Measurements from ENCODE around the gene HOXD4. TPM values are rescaled to one million over a fixed set of nuclear protein-coding genes. Genes with fewer than 3 reads are reported as not detected.
A peak's percentile ranks its signal among the peaks of the same experiment; 100 is the strongest.

The HOXD4 gene
- total RNA-seq, 2 experiments from 2014 or later = not detected

- no peak overlapping the region for H3K27ac ChIP-seq (ENCODE audit: low read depth in 1 of 2, low read length in 2 of 2)
- intact Hi-C loops (cut with DNase I, micrococcal nuclease) = no loop called here
- CTCF ChIA-PET = interaction anchor here (0.9 kb wide), 1 partner anchor 24 kb away, joined by 3 read pairs; no protein-coding TSS in a partner anchor
Measured at GRCh38 chr2:176103194-176103593, 48.2 kb upstream of the HOXD4 start.

GRCh38 chr2:176103742-176104315 lies 47.5 kb upstream of the HOXD4 start:
- no peaks in the 10 kb centered on the region for H3K36me3 Mint-ChIP-seq (ENCODE audit: low read depth)
- H3K27ac Mint-ChIP-seq = no peak overlapping the region
- peaks cover 33% of the 10 kb centered on the region for H3K4me1 Mint-ChIP-seq (ENCODE audit: low read depth)
- ChIA-PET POLR2A (no interaction called here), CTCF (no interaction called here)
- intact Hi-C loops (cut with DNase I, micrococcal nuclease) = no loop called here
- peak overlapping the region; percentile 27 for H3K4me3 Mint-ChIP-seq
- H3K27me3 ChIP-seq (ENCODE audit: control insufficient read depth in 1 of 2, insufficient read depth in 2 of 2, low read length in 2 of 2) = peaks cover 85 to 93% of the 10 kb centered on the region in 2 experiments
- ATAC-seq (ENCODE audit: poor library complexity) = no peak
- H3K9me3 ChIP-seq (ENCODE audit: control insufficient read depth in 1 of 2, insufficient read depth in 1 of 2, low read length in 2 of 2) = peaks cover 0 to 61% of the 10 kb centered on the region in 2 experiments
- no peak overlapping the region for H3K27ac ChIP-seq (ENCODE audit: low read depth in 1 of 2, low read length in 2 of 2)
- no peaks in the 10 kb centered on the region for H3K9me3 Mint-ChIP-seq
- DNase-seq = no peak
- H3K27me3 Mint-ChIP-seq = peaks cover 88% of the 10 kb centered on the region
- H3K4me1 ChIP-seq (ENCODE audit: insufficient read depth, low read length) = peaks cover 34% of the 10 kb centered on the region
- no peak overlapping the region for H3K4me3 ChIP-seq (ENCODE audit: low read length)
- H3K36me3 ChIP-seq (ENCODE audit: insufficient read depth, low read length) = no peaks in the 10 kb centered on the region
- no peak for TF ChIP-seq CTCF (IDR thresholded peaks at IDR 0.05)

More at GRCh38 chr2:176103194-176103593, 48.2 kb upstream of the HOXD4 start:
- H3K27me3 Mint-ChIP-seq = peaks cover 86% of the 10 kb centered on the region
- no peaks in the 10 kb centered on the region for H3K9me3 Mint-ChIP-seq
- no peaks in the 10 kb centered on the region for H3K36me3 ChIP-seq (ENCODE audit: insufficient read depth, low read length)
- POLR2A ChIA-PET = no interaction called here
- H3K27me3 ChIP-seq (ENCODE audit: control insufficient read depth in 1 of 2, insufficient read depth in 2 of 2, low read length in 2 of 2) = peaks cover 87 to 95% of the 10 kb centered on the region in 2 experiments
- no peaks in the 10 kb centered on the region for H3K36me3 Mint-ChIP-seq (ENCODE audit: low read depth)
- no peak for ATAC-seq (ENCODE audit: poor library complexity)
- H3K4me3 ChIP-seq (ENCODE audit: low read length) = no peak overlapping the region
- H3K27ac Mint-ChIP-seq = no peak overlapping the region
- peaks cover 0 to 63% of the 10 kb centered on the region in 2 experiments for H3K9me3 ChIP-seq (ENCODE audit: control insufficient read depth in 1 of 2, insufficient read depth in 1 of 2, low read length in 2 of 2)
- DNase-seq = no peak
- TF ChIP-seq CTCF (IDR thresholded peaks at IDR 0.05) = no peak
- peaks cover 31% of the 10 kb centered on the region for H3K4me1 Mint-ChIP-seq (ENCODE audit: low read depth)
- peaks cover 31% of the 10 kb centered on the region for H3K4me1 ChIP-seq (ENCODE audit: insufficient read depth, low read length)
- H3K4me3 Mint-ChIP-seq = peak overlapping the region; percentile 45

- no peak for TF ChIP-seq CTCF (IDR thresholded peaks at IDR 0.05)
- intact Hi-C loops (cut with DNase I, micrococcal nuclease) = no loop called here
- H3K4me3 Mint-ChIP-seq = no peak overlapping the region
- H3K9me3 ChIP-seq (ENCODE audit: control insufficient read depth in 1 of 2, insufficient read depth in 1 of 2, low read length in 2 of 2) = peaks cover under 1 to 60% of the 10 kb centered on the region in 2 experiments
- peaks cover 38% of the 10 kb centered on the region for H3K4me1 ChIP-seq (ENCODE audit: insufficient read depth, low read length)
- H3K9me3 Mint-ChIP-seq = no peaks in the 10 kb centered on the region
- H3K27me3 Mint-ChIP-seq = peaks cover 88% of the 10 kb centered on the region
- peaks cover 40% of the 10 kb centered on the region for H3K4me1 Mint-ChIP-seq (ENCODE audit: low read depth)
- H3K4me3 ChIP-seq (ENCODE audit: low read length) = no peak overlapping the region
- no peaks in the 10 kb centered on the region for H3K36me3 ChIP-seq (ENCODE audit: insufficient read depth, low read length)
- ATAC-seq (ENCODE audit: poor library complexity) (no peak), DNase-seq (peak in 1 of 14 experiments; percentile 29)
- H3K36me3 Mint-ChIP-seq (ENCODE audit: low read depth) = peaks cover under 1% of the 10 kb centered on the region
- H3K27me3 ChIP-seq (ENCODE audit: control insufficient read depth in 1 of 2, insufficient read depth in 2 of 2, low read length in 2 of 2) = peaks cover 85 to 93% of the 10 kb centered on the region in 2 experiments
- ChIA-PET POLR2A (no interaction called here), CTCF (no interaction called here)
- H3K27ac Mint-ChIP-seq = no peak overlapping the region
- no peak overlapping the region for H3K27ac ChIP-seq (ENCODE audit: low read depth in 1 of 2, low read length in 2 of 2)
Measured at GRCh38 chr2:176104316-176105077, 46.9 kb upstream of the HOXD4 start.
